ENCODE results near the gene ECEL1. TPM values are rescaled to one million over a fixed set of nuclear protein-coding genes. Genes with fewer than 3 reads are reported as not detected.

The ECEL1 gene
- total and polyA plus RNA-seq, 9 of the 15 experiments (the other 6 are each of a cell fraction or from before 2014, with no cell fraction given), result 0.09 TPM; not detected in 8

- H3K9me1 ChIP-seq (ENCODE audit: control insufficient read depth, insufficient read depth, low read length), result no peaks in the 10 kb centered on the region
- CTCF ChIA-PET (ENCODE audit: low intra/inter-chr PET ratio), result interaction anchor here (0.6 to 1.1 kb wide), 2 partner anchors 27 to 75 kb away, joined by 3 to 4 read pairs; no protein-coding TSS in a partner anchor
- intact Hi-C loops (cut with micrococcal nuclease), result loop anchor here (5.0 kb wide), 1 partner anchor 75 kb away; the partner anchor contains the start of gene PRSS56
- no TSS peak for BruUV-seq (replicated peaks)
- H3K36me3 ChIP-seq (ENCODE audit: control insufficient read depth, insufficient read depth, low read length), result no peaks in the 10 kb centered on the region
- H3K4me1 ChIP-seq (replicated peaks in 1 of 2; ENCODE audit: control insufficient read depth in 2 of 2, insufficient read depth in 2 of 2, low read length in 2 of 2), result peaks cover 0 to 12% of the 10 kb centered on the region in 2 experiments; a peak in 2 of 5 replicates
- 4% methylated on average over 4 of the region's 9 CpGs for WGBS (ENCODE audit: insufficient coverage, low coverage, missing lambda C conversion rate)
- in situ Hi-C loops (cut with MboI), result no loop called here
- H3K4me2 ChIP-seq (ENCODE audit: insufficient read depth, low read length), result no peak overlapping the region
- TF ChIP-seq TRIM24 (IDR thresholded peaks at IDR 0.05), result no peak
- no peak for TF ChIP-seq ELK3 (CRISPR knock-in tag; IDR thresholded peaks at IDR 0.05)
- no peak for TF ChIP-seq CXXC5 (CRISPR knock-in tag; IDR thresholded peaks at IDR 0.05)
- no peak for TF ChIP-seq HNRNPUL1 (IDR thresholded peaks at IDR 0.05; ENCODE audit: low read length)
- TF ChIP-seq, protein P1, sequence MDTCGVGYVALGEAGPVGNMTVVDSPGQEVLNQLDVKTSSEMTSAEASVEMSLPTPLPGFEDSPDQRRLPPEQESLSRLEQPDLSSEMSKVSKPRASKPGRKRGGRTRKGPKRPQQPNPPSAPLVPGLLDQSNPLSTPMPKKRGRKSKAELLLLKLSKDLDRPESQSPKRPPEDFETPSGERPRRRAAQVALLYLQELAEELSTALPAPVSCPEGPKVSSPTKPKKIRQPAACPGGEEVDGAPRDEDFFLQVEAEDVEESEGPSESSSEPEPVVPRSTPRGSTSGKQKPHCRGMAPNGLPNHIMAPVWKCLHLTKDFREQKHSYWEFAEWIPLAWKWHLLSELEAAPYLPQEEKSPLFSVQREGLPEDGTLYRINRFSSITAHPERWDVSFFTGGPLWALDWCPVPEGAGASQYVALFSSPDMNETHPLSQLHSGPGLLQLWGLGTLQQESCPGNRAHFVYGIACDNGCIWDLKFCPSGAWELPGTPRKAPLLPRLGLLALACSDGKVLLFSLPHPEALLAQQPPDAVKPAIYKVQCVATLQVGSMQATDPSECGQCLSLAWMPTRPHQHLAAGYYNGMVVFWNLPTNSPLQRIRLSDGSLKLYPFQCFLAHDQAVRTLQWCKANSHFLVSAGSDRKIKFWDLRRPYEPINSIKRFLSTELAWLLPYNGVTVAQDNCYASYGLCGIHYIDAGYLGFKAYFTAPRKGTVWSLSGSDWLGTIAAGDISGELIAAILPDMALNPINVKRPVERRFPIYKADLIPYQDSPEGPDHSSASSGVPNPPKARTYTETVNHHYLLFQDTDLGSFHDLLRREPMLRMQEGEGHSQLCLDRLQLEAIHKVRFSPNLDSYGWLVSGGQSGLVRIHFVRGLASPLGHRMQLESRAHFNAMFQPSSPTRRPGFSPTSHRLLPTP (IDR thresholded peaks at IDR 0.05; ENCODE audit: borderline replicate concordance, extremely low read depth, insufficient read length), result no peak
- TF ChIP-seq CUX1 (CRISPR knock-in tag; IDR thresholded peaks at IDR 0.05), result no peak
- no peak for TF ChIP-seq ZNF431 (CRISPR knock-in tag; IDR thresholded peaks at IDR 0.05)
- TF ChIP-seq FOXJ2 (tag; IDR thresholded peaks at IDR 0.05), result no peak
- no peak for TF ChIP-seq HNRNPK (IDR thresholded peaks at IDR 0.05; ENCODE audit: low read depth, low read length, poor library complexity, severe bottlenecking)
- TF ChIP-seq KAT8 (IDR thresholded peaks at IDR 0.05; ENCODE audit: low read depth), result no peak
- no peak for TF ChIP-seq NONO (IDR thresholded peaks at IDR 0.05; ENCODE audit: low read depth in 2 of 2, low read length in 1 of 2)
- H3K9me3 ChIP-seq (replicated peaks; ENCODE audit: control insufficient read depth, insufficient read depth, low read depth, low read length), result no peaks in the 10 kb centered on the region
- no peak overlapping the region for H3K27ac ChIP-seq (ENCODE audit: extremely low read depth, low read depth, low read length)
- H2AFZ ChIP-seq (ENCODE audit: low read depth, low read length), result no peak overlapping the region
- FAIRE-seq (no peak), DNase-seq (ENCODE audit: extremely low read depth in 1 of 4, low spot score in 3 of 4) (no peak), ATAC-seq (no peak)
- H4K20me1 ChIP-seq (replicated peaks; ENCODE audit: control insufficient read depth, insufficient read depth, low read length), result no peaks in the 10 kb centered on the region
- POLR2A ChIA-PET, result no interaction called here
- 0 out of 5 replicates have a peak, but pooled peaks cover 0 to 5% of the 10 kb centered on the region in 2 experiments for H3K27me3 ChIP-seq (ENCODE audit: control insufficient read depth in 2 of 2, insufficient read depth in 2 of 2, low read length in 2 of 2)
- H3K4me3 ChIP-seq, result no peak overlapping the region
- H3K9ac ChIP-seq (ENCODE audit: insufficient read depth in 1 of 2, low read depth in 2 of 2, low read length in 2 of 2), result no peak overlapping the region
- H3K79me2 ChIP-seq (ENCODE audit: control insufficient read depth, insufficient read depth, low read length), result no peaks in the 10 kb centered on the region
These were observed 40.5 kb downstream of the ECEL1 start for GRCh38 chr2:232447091-232447620.
